Prostate gland (tissue), 2 donors: Measurements from ENCODE around the gene VIPAS39. TPM values are rescaled to one million over a fixed set of nuclear protein-coding genes. Genes with fewer than 3 reads are reported as not detected.

Experiments
- DNase-seq: peaks from one replicate; pipeline ENCODE4 v3.0.0-alpha.2; 2019; ENCODE audit warnings: low spot score
- H3K27ac ChIP-seq, 2 donors: fragments of 200-600 bp; sonication (generic); 2 replicates each; pipeline ENCODE4 v1.5.1; 2017 to 2019
- H3K27me3 ChIP-seq: fragments of 200-600 bp; sonication (generic); replicated peaks from 2 replicates; pipeline ENCODE4 v1.5.1; 2019; ENCODE audit not compliant: insufficient read depth
- H3K36me3 ChIP-seq, 2 donors: fragments of 200-600 bp; sonication (generic); 1 replicate in 1 of 2; 2 replicates in 1 of 2; pipeline versions ENCODE4 v1.5.1 to v1.8.1; 2017 to 2019
- H3K4me1 ChIP-seq: fragments of 200-600 bp; sonication (generic); replicated peaks from 2 replicates; pipeline ENCODE4 v1.5.1; 2019
- H3K4me3 ChIP-seq, 2 donors: fragments of 200-600 bp; sonication (generic); 2 replicates each; pipeline ENCODE4 v1.5.1; 2017 to 2019
- H3K9me3 ChIP-seq: fragments of 200-600 bp; sonication (generic); 2 replicates; pipeline ENCODE4 v1.5.1; 2017
- CTCF ChIP-seq, 4 experiments: fragments of 200-600 bp in 2 of 4; fragments of 450-650 bp in 2 of 4; sonication (generic) in 2 of 4; IDR thresholded peaks; 1 replicate in 3 of 4; 2 replicates in 1 of 4; pipeline ENCODE4 v1.5.1; 2016 to 2019; ENCODE audit warnings: antibody characterized with exemption in 4 of 4, mild to moderate bottlenecking in 2 of 4, moderate library complexity in 2 of 4
- POLR2A ChIP-seq: fragments of 450-650 bp; IDR thresholded peaks from one replicate; pipeline ENCODE4 v1.6.1; 2016; ENCODE audit warnings: antibody characterized with exemption, mild to moderate bottlenecking
- POLR2AphosphoS5 ChIP-seq: sonication (generic); formaldehyde crosslinking; IDR thresholded peaks from one replicate; pipeline ENCODE4 v1.6.1; 2017; ENCODE audit warnings: antibody characterized with exemption
- WGBS: methylation state at CpG from one replicate; pipeline ENCODE4 v1.1.5; 2018; 5-methylcytosine and 5-hydroxymethylcytosine counted together
- intact Hi-C: fragments of 100-400 bp; cut with DNase I; formaldehyde crosslinking; loops from one replicate; pipeline ENCODE4 v1.14.2; 2022
- total RNA-seq, 2 donors: library from RNA; depleted of rRNA; stranded (reverse); fragments of >200 nt; gene quantifications; one replicate each; pipeline ENCODE4 v1.1.0, GENCODE V29; 2016

The VIPAS39 gene
- total RNA-seq, 2 donors from 2014 or later, result 19.6 to 45.4 TPM

- no peaks in the 10 kb centered on the region for H3K9me3 ChIP-seq
- no peak overlapping the region for H3K4me3 ChIP-seq
- TF ChIP-seq POLR2AphosphoS5, result no peak
- TF ChIP-seq CTCF (IDR thresholded peaks at IDR 0.05), result no peak
- TF ChIP-seq POLR2A, result no peak
- H3K36me3 ChIP-seq, result no peaks in the 10 kb centered on the region
- no peaks in the 10 kb centered on the region for H3K4me1 ChIP-seq
- intact Hi-C loops, result no loop called here
- no peak for DNase-seq
- no peak overlapping the region for H3K27ac ChIP-seq
- WGBS, result 75% methylated on average over 5 of the region's 5 CpGs
- no peaks in the 10 kb centered on the region for H3K27me3 ChIP-seq
These were observed 16.5 kb upstream of the VIPAS39 start for GRCh38 chr14:77473921-77474320.

DNA sequence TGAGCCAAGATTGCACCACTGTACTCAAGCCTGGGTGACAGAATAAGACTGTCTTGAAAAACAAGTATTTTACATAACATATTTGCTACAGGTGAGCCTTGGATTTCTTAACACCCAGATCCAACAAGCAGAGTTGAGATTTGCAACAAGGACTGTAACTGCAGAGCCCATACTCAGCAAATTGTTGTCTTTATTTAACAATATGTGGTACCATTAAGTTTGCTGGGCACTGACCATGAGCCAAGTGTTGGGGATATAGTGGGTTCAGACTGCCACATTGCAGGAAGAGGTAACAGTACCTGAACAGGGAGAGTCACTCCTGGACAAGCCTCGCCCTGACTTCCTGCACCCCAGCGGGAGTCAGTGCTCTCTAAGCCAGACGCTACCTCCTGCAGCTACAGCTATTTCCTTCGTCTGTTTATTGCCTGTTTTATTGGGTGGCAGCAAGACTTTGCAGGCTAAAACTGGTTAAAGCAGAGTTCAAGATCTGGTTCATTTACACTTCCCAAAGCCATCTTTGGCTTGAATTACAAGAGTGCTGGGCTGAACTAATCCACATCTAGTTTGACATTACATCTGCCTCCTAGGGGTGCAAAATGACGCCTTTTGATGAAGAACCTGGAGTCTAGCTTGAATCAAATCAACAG lies 12.9 kb upstream of the VIPAS39 start:
- 21% methylated on average over 5 of the region's 5 CpGs for WGBS
- no peak overlapping the region for H3K4me3 ChIP-seq
- DNase-seq, result peak; percentile 44
- intact Hi-C loops, result no loop called here
- H3K27me3 ChIP-seq, result no peaks in the 10 kb centered on the region
- no peaks in the 10 kb centered on the region for H3K4me1 ChIP-seq
- H3K27ac ChIP-seq, result no peak overlapping the region
- TF ChIP-seq CTCF (IDR thresholded peaks at IDR 0.05), result no peak
- TF ChIP-seq POLR2AphosphoS5, result peak; percentile 69
- TF ChIP-seq POLR2A, result no peak
- no peaks in the 10 kb centered on the region for H3K9me3 ChIP-seq
- H3K36me3 ChIP-seq, result peaks cover 0 to 8% of the 10 kb centered on the region in 2 donors

GRCh38 chr14:77469539-77469938 lies 12.1 kb upstream of the VIPAS39 start:
- intact Hi-C loops, result no loop called here
- no peak overlapping the region for H3K27ac ChIP-seq
- TF ChIP-seq CTCF (IDR thresholded peaks at IDR 0.05) (no peak), POLR2A (no peak), POLR2AphosphoS5 (no peak)
- peaks cover 2 to 14% of the 10 kb centered on the region in 2 donors for H3K36me3 ChIP-seq
- no peaks in the 10 kb centered on the region for H3K4me1 ChIP-seq
- no peak for DNase-seq
- 92% methylated on average over 1 of the region's 1 CpG for WGBS
- H3K27me3 ChIP-seq, result no peaks in the 10 kb centered on the region
- H3K9me3 ChIP-seq, result no peaks in the 10 kb centered on the region
- no peak overlapping the region for H3K4me3 ChIP-seq

DNA sequence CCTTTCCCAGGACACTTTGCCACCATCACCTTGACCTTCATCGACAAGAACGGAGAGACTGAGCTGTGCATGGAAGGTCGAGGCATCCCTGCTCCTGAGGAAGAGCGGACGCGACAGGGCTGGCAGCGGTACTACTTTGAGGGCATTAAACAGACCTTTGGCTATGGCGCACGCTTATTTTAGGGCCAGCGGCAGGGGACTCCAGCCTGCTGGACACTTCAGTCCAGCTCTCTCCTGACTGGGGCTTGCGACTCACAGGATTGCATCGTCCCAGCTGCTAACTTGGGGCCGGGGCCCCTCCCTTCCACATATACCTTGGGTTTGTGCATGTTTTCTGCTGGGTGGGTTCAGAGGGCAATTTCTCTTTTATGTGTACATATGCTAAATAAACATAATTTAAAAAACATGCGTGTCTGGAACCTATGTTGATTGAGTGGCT lies 11.7 kb upstream of the VIPAS39 start:
- DNase-seq, result no peak
- 80% methylated on average over 14 of the region's 14 CpGs for WGBS
- H3K36me3 ChIP-seq, result peaks cover 7 to 15% of the 10 kb centered on the region in 2 donors

More for the DNA sequence above, 11.7 kb upstream of the VIPAS39 start:
- intact Hi-C loops, result no loop called here
- TF ChIP-seq POLR2A, result no peak
- TF ChIP-seq CTCF (IDR thresholded peaks at IDR 0.05), result no peak
- no peak for TF ChIP-seq POLR2AphosphoS5
- no peaks in the 10 kb centered on the region for H3K27me3 ChIP-seq
- no peak overlapping the region for H3K27ac ChIP-seq
- no peaks in the 10 kb centered on the region for H3K4me1 ChIP-seq
- no peaks in the 10 kb centered on the region for H3K9me3 ChIP-seq
- no peak overlapping the region for H3K4me3 ChIP-seq
